ENCODE measurements around the gene HS1BP3.

- TF ChIP-seq CTCF (IDR thresholded peaks at IDR 0.05) (no peak), EZH2phosphoT487 (IDR thresholded peaks at IDR 0.05) (no peak), EZH2 (IDR thresholded peaks at IDR 0.05) (no peak)
These were observed 11.5 kb upstream of the HS1BP3 start for GRCh38 chr2:20662308-20662937.

Measured in neural progenitor cell (in vitro differentiated cells).